ENCODE measurements around the gene RUFY2. TPM values are rescaled to one million over a fixed set of nuclear protein-coding genes. Genes with fewer than 3 reads are reported as not detected.

The RUFY2 gene
- total RNA-seq, 1 donor from 2014 or later = 27.6 TPM

GRCh38 chr10:68419376-68419775 lies 12.3 kb upstream of the RUFY2 start:
- H3K4me1 Mint-ChIP-seq (ENCODE audit: unreplicated experiment) = no peaks in the 10 kb centered on the region
- H3K9me3 Mint-ChIP-seq (ENCODE audit: unreplicated experiment) = no peaks in the 10 kb centered on the region
- H3K4me3 Mint-ChIP-seq (ENCODE audit: unreplicated experiment) = no peak overlapping the region
- DNase-seq (ENCODE audit: extremely low spot score, unreplicated experiment) = no peak
- no peak for TF ChIP-seq CTCF (IDR thresholded peaks at IDR 0.05)
- H3K27me3 Mint-ChIP-seq (ENCODE audit: unreplicated experiment) = no peaks in the 10 kb centered on the region
- no peak overlapping the region for H3K27ac Mint-ChIP-seq (ENCODE audit: unreplicated experiment)
- H3K36me3 Mint-ChIP-seq (ENCODE audit: unreplicated experiment) = peaks cover 16% of the 10 kb centered on the region

GRCh38 chr10:68408898-68409518 lies 1.9 kb upstream of the RUFY2 start:
- Mint-ChIP-seq H3K27ac (ENCODE audit: unreplicated experiment) (no peak overlapping the region), H3K4me1 (ENCODE audit: unreplicated experiment) (peaks cover 20% of the 10 kb centered on the region), H3K27me3 (ENCODE audit: unreplicated experiment) (no peaks in the 10 kb centered on the region), H3K9me3 (ENCODE audit: unreplicated experiment) (no peaks in the 10 kb centered on the region), H3K4me3 (ENCODE audit: unreplicated experiment) (no peak overlapping the region), H3K36me3 (ENCODE audit: unreplicated experiment) (peaks cover 3% of the 10 kb centered on the region)
- DNase-seq (ENCODE audit: extremely low spot score, unreplicated experiment) = peak; percentile 17
- TF ChIP-seq CTCF (IDR thresholded peaks at IDR 0.05) = no peak

- Mint-ChIP-seq H3K9me3 (ENCODE audit: unreplicated experiment) (no peaks in the 10 kb centered on the region), H3K4me1 (ENCODE audit: unreplicated experiment) (peaks cover 27% of the 10 kb centered on the region), H3K27me3 (ENCODE audit: unreplicated experiment) (no peaks in the 10 kb centered on the region), H3K4me3 (ENCODE audit: unreplicated experiment) (peak overlapping the region; percentile 87), H3K27ac (ENCODE audit: unreplicated experiment) (peak overlapping the region; percentile 95), H3K36me3 (ENCODE audit: unreplicated experiment) (peaks cover under 1% of the 10 kb centered on the region)
- peak; percentile 88 for DNase-seq (ENCODE audit: extremely low spot score, unreplicated experiment)
- no peak for TF ChIP-seq CTCF (IDR thresholded peaks at IDR 0.05)
Measured at GRCh38 chr10:68406111-68406814, 814 bp downstream of the RUFY2 start.

GRCh38 chr10:68403701-68404100 lies 3.4 kb downstream of the RUFY2 start:
- H3K27ac Mint-ChIP-seq (ENCODE audit: unreplicated experiment) = no peak overlapping the region
- no peak for DNase-seq (ENCODE audit: extremely low spot score, unreplicated experiment)
- TF ChIP-seq CTCF (IDR thresholded peaks at IDR 0.05) = no peak
- peaks cover 10% of the 10 kb centered on the region for H3K36me3 Mint-ChIP-seq (ENCODE audit: unreplicated experiment)
- no peak overlapping the region for H3K4me3 Mint-ChIP-seq (ENCODE audit: unreplicated experiment)
- peaks cover 29% of the 10 kb centered on the region for H3K4me1 Mint-ChIP-seq (ENCODE audit: unreplicated experiment)
- H3K9me3 Mint-ChIP-seq (ENCODE audit: unreplicated experiment) = no peaks in the 10 kb centered on the region
- no peaks in the 10 kb centered on the region for H3K27me3 Mint-ChIP-seq (ENCODE audit: unreplicated experiment)

- H3K27ac Mint-ChIP-seq (ENCODE audit: unreplicated experiment) = no peak overlapping the region
- DNase-seq (ENCODE audit: extremely low spot score, unreplicated experiment) = no peak
- TF ChIP-seq CTCF (IDR thresholded peaks at IDR 0.05) = no peak
- peaks cover 27% of the 10 kb centered on the region for H3K4me1 Mint-ChIP-seq (ENCODE audit: unreplicated experiment)
- no peaks in the 10 kb centered on the region for H3K9me3 Mint-ChIP-seq (ENCODE audit: unreplicated experiment)
- peaks cover 14% of the 10 kb centered on the region for H3K36me3 Mint-ChIP-seq (ENCODE audit: unreplicated experiment)
- no peak overlapping the region for H3K4me3 Mint-ChIP-seq (ENCODE audit: unreplicated experiment)
- H3K27me3 Mint-ChIP-seq (ENCODE audit: unreplicated experiment) = no peaks in the 10 kb centered on the region
Measured at GRCh38 chr10:68402276-68402675, 4.8 kb downstream of the RUFY2 start.
